Fibroblast of lung (primary cell): ENCODE results near the gene GPR141.

Source experiments
- EZH2 ChIP-seq: IDR thresholded peaks from 2 replicates; pipeline ENCODE4 v1.5.1; 2012; ENCODE audit warnings: low read length, control low read depth, mild to moderate bottlenecking; ENCODE audit errors: missing control alignments
- TF ChIP-seq, protein P1 (sequence below), 2 donors: IDR thresholded peaks in 1 of 2; conservative IDR thresholded peaks in 1 of 2; 1 replicate in 1 of 2; 2 replicates in 1 of 2; pipeline ENCODE4 v1.5.1; 2011 to 2012; ENCODE audit warnings: low read length in 2 of 2, control low read depth in 1 of 2, inconsistent platforms in 1 of 2, low read depth in 1 of 2, mild to moderate bottlenecking in 1 of 2

DNA sequence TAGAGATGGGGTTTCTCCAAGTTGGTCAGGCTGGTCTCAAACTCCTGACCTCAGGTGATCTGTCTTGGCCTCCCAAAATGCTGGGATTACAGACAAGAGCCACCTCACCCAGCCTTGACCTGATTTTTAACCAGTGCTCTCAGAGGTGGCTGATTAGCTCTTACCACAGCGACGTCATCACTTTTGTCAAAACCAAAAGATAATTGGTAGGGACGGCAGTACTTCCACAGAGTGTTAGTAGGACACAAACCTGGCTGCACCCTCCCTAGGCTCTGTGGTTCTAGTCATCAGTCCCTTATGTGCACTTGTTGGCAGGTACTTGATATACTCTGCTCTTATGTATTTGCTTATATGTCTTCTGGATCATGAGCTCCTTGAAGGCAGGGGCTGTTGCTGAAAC, 74.0 kb downstream of the GPR141 start:
- TF ChIP-seq, protein P1, sequence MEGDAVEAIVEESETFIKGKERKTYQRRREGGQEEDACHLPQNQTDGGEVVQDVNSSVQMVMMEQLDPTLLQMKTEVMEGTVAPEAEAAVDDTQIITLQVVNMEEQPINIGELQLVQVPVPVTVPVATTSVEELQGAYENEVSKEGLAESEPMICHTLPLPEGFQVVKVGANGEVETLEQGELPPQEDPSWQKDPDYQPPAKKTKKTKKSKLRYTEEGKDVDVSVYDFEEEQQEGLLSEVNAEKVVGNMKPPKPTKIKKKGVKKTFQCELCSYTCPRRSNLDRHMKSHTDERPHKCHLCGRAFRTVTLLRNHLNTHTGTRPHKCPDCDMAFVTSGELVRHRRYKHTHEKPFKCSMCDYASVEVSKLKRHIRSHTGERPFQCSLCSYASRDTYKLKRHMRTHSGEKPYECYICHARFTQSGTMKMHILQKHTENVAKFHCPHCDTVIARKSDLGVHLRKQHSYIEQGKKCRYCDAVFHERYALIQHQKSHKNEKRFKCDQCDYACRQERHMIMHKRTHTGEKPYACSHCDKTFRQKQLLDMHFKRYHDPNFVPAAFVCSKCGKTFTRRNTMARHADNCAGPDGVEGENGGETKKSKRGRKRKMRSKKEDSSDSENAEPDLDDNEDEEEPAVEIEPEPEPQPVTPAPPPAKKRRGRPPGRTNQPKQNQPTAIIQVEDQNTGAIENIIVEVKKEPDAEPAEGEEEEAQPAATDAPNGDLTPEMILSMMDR (conservative IDR thresholded peaks at IDR 0.05 in 1 of 2, IDR thresholded peaks at IDR 0.05 in 1 of 2; ENCODE audit: low read depth in 1 of 2, low read length in 2 of 2), result no peak
- no peak for TF ChIP-seq EZH2
